NCI-H774 (cell line): ENCODE results near the gene VCL.
"Not testable (repeated sequence)": the region's sequence is repeated elsewhere in the genome, so short reads cannot be mapped to it uniquely, and the experiment has no call there.

ENCODE experiments used
- DNase-seq: peaks from one replicate; lab custom pipeline; 2025; lab: John Stamatoyannopoulos, UW

Gene VCL

GRCh38 chr10:73971636-73972354 lies 26.1 kb upstream of the VCL start:
- DNase-seq, result no peak

DNA sequence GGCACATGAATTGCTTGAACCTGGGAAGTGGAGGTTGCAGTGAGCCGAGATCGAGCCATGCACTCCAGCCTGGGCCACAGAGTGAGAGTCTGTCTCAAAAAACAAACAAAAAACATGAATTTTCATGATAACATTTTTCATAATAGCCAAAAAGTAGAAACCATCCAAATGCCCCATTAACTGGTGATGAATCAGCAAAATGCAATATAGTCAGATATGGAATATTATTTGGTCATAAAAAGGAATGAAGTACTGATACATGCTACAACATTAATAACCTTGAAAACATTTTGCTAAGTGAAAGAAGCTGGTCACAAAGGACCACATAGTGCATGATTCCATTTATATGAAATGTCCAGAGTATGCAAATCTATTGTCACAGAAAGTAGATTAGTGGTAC lies 24.5 kb upstream of the VCL start:
- no peak for DNase-seq

- DNase-seq, result no peak
Measured at GRCh38 chr10:73974309-73974946, 23.5 kb upstream of the VCL start.

- no peak for DNase-seq
Measured at GRCh38 chr10:73975388-73975787, 22.5 kb upstream of the VCL start.

DNA sequence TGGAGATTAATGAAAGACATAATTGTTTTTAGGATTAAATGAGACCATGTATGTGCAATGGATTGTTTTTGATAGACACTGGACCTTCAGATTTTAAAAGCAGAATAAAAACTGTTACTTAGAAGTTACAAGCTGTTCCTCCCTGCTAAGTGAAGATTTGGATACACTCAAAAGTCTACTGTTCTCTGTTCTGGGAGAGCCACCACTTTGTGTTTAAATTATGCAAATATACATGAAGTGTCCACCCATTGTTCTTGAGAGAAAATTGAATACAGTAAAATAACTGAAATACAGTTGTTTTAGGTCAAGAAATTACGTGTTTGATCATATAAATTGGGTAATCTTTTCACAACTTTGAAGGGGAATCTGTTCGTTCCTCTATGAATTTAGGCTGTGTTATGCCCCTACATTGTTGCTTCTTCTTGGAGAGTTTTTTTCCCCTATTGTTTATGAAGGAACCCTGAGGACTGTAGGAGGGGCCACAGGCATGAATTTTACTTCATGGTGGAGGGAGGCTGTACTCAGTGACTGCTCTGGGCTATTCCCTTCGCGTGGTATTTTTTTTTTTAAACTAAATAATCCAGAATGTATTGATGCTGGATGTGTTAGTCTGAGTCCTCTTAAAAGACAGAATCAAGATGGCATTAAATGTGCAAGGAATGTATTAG lies 18.6 kb upstream of the VCL start:
- DNase-seq, result no peak

- DNase-seq, result no peak
Measured at GRCh38 chr10:73979809-73980433, 18.0 kb upstream of the VCL start.

- DNase-seq, result no peak
Measured at GRCh38 chr10:73981812-73982211, 16.1 kb upstream of the VCL start.

DNA sequence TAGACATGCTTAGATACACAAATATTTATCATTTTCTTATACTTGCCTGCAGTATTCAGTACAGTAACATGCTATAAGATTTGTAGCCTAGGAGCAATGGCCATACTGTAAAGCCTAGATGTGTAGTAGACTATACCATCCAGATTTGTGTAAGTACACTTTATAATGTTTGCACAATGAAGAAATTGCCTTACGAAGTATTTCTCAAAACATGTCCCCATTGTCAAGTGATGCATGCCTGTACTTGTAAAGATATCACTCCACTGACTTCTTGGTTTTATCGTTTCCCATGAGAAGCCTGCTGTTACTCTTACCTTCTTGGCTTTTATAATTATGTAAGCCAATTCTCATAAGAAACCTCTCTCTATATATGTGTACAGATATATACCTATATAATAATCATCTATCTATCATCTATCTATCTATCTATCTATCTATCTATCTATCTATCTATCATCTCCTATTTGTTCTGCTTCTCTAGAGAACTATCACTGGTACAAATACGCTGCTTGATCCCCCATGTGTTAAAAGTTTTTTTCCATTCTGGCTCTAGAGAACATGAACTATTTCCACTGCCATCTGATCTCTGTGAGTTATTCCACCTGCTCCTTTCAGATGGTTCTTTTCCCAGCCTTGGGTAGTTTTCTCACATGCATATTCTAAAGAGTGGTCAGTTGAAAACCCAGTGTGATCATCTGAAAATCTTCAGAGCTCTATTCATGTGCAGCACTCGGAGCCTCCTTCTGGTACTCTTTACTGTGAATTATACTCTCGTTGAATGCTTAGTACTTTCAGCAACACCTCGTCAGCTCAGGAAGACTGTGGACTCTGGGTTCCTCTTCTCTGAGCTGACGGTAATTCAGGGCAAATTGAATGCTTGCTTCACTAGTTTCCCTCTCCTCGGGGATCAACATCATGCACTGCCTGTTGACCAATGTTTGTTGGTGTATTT lies 14.5 kb upstream of the VCL start:
- DNase-seq, result no peak

- no peak for DNase-seq
Measured at GRCh38 chr10:73989594-73990150, 8.2 kb upstream of the VCL start.

- DNase-seq, result no peak
Measured at GRCh38 chr10:73991203-73991883, 6.6 kb upstream of the VCL start.

- DNase-seq, result no peak
Measured at GRCh38 chr10:73991884-73992245, 6.1 kb upstream of the VCL start.

GRCh38 chr10:73992899-73993788 lies 4.8 kb upstream of the VCL start:
- no peak for DNase-seq

DNA sequence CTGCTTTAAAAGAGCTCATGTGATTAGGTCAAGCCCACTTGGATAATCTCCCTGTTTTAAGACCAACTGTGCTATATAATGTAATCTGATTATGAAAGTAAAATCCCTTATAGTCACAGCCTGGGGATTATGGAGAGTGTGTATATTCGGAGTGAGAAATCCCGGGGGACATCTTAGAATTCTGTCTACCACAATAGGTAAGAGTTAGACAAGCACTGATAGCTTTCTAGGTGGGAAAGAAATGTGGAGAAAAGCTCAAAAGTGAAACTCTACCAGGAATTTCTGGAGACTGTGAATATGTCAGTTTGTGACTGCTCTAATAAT lies 2.9 kb upstream of the VCL start:
- no peak for DNase-seq

DNA sequence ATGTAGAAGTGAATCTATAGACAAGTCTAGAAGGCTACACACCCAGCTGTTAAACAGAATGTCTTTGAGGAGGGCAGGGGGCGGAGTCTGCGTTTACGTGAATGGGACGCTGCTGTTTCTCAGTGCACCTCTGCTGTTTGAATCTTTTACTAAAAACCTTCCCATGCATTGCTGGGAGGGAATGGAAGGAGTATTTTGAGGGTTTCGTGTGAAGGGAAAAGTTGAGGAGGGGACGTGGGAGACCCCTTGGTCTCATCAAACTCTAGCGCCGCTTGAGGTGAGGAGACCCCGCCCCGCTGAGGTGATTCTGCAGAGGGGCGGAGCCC lies 492 bp upstream of the VCL start:
- DNase-seq, result peak; percentile 73

DNA sequence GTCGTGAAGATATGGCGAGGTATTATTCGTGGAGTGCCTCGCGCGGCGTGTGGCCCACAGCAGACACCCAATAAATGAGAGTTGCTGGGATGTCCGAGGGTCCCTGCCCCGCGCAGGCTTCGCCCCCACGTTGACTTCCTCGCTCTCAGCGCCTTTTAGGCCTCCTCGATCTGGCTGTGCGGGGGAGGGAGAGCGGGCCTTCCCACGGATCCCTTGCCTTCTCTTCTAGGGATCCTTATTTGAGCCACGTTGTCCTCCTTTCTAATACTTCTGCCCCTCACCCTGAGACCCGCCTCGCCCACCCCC lies 660 bp downstream of the VCL start:
- DNase-seq, result no peak

DNA sequence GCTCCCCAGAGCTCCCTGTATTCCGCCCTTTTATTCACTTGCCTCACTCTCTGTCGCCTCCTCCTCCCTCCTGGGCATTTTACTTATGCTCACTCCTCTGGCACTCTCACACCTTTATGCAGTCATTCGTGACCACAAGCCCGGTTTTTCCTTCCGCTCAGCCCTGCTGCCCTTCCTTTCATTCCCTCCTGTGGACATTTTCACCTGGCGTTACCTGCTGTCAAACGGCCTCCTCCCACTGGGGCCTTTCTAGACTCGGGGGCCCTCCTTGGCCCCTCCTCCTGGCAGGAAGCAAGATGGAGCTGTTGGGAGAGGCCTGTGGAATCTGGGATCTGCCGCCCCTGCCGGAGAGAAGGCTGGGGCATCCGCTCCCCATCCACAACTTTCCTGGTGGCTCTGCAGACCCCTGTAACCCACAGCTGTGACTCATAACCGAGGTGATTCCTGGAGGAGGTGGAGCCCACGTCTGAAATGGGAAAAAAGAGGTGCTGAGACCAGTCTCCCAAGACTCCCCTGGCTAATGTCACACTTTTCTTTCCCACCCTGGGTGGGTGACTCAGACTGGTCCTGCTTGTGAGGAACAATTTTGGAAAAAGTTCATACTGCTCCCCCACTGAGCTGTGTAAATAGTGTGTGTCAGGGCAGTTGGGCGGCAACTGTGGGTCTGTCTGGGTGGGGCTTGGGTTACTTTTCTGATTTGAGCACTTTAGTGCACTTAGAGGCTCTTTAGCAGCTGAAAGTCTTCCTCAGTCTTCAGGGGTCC lies 1.2 kb downstream of the VCL start:
- DNase-seq, result no peak

- no peak for DNase-seq
Measured at GRCh38 chr10:73999703-74000102, 1.8 kb downstream of the VCL start.

DNA sequence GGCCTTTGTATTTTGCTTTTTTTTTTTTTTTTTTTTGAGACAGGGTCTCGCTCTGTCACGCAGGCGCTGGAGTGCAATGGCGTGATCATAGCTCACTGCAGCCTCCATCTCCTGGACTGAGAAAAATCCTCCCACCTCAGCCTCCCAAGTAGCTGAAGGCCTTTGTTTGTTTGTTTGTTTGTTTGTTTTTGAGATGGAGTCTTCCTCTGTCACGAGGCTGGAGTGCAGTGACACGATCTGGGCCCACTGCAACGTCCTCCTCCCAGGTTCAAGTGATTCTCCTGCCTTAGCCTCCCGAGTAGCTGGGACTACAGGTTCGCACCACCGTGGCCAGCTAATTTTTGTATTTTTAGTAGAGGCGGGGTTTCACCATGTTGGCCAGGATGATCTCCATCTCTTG lies 2.3 kb downstream of the VCL start:
- not testable (repeated sequence) for DNase-seq

- DNase-seq, result no peak
Measured at GRCh38 chr10:74000892-74001669, 3.2 kb downstream of the VCL start.
